Activated naive CD4-positive, alpha-beta T cell treated with anti-CD3 and anti-CD28 coated beads, Interleukin-2, amount 10 ng/mL, durations not matched to agents 7 days and 5 days (primary cell): ENCODE measurements around the gene ETV3L.

Experiments
- CTCF ChIA-PET: fragments of 350-600 bp; sonication (Branson Sonifier 250); formaldehyde crosslinking; loops from one replicate; lab custom pipeline; 2021; ENCODE audit warnings: antibody characterized with exemption; lab: Charles Lee
- DNase-seq: peaks from one replicate; pipeline ENCODE4 v3.0.0-alpha.2; 2020
- H3K27ac Mint-ChIP-seq: one replicate; pipeline ENCODE4 v1.8.0; 2021; ENCODE audit warnings: mild to moderate bottlenecking, moderate library complexity, mixed read lengths
- H3K27me3 Mint-ChIP-seq: one replicate; pipeline ENCODE4 v1.8.0; 2021; ENCODE audit warnings: mild to moderate bottlenecking, mixed read lengths
- H3K36me3 Mint-ChIP-seq: one replicate; pipeline ENCODE4 v1.8.0; 2021; ENCODE audit warnings: mixed read lengths
- H3K4me1 Mint-ChIP-seq: one replicate; pipeline ENCODE4 v1.8.0; 2021; ENCODE audit warnings: mixed read lengths
- H3K4me3 Mint-ChIP-seq: one replicate; pipeline ENCODE4 v1.8.0; 2021; ENCODE audit warnings: mild to moderate bottlenecking, moderate library complexity, mixed read lengths
- H3K9me3 Mint-ChIP-seq: one replicate; pipeline ENCODE4 v1.8.0; 2021; ENCODE audit warnings: mixed read lengths

ETV3L gene

GRCh38 chr1:157116737-157117103 is 17.1 kb upstream of the ETV3L start:
- Mint-ChIP-seq H3K36me3 (peaks cover 6% of the 10 kb centered on the region), H3K4me3 (no peak overlapping the region), H3K27me3 (peaks cover 38% of the 10 kb centered on the region), H3K9me3 (no peaks in the 10 kb centered on the region), H3K4me1 (peaks cover 16% of the 10 kb centered on the region), H3K27ac (no peak overlapping the region)
- no peak for DNase-seq
- CTCF ChIA-PET, result no interaction called here

- CTCF ChIA-PET, result no interaction called here
- DNase-seq, result no peak
- Mint-ChIP-seq H3K36me3 (peaks cover 4% of the 10 kb centered on the region), H3K4me1 (peaks cover 16% of the 10 kb centered on the region), H3K27ac (no peak overlapping the region), H3K27me3 (peaks cover 44% of the 10 kb centered on the region), H3K4me3 (no peak overlapping the region), H3K9me3 (no peaks in the 10 kb centered on the region)
These were observed 16.5 kb upstream of the ETV3L start for GRCh38 chr1:157115851-157116736.

- peaks cover 4% of the 10 kb centered on the region for H3K36me3 Mint-ChIP-seq
- peaks cover 51% of the 10 kb centered on the region for H3K27me3 Mint-ChIP-seq
- no peak overlapping the region for H3K27ac Mint-ChIP-seq
- peaks cover 16% of the 10 kb centered on the region for H3K4me1 Mint-ChIP-seq
- DNase-seq, result no peak
- no peak overlapping the region for H3K4me3 Mint-ChIP-seq
- no peaks in the 10 kb centered on the region for H3K9me3 Mint-ChIP-seq
- CTCF ChIA-PET, result interaction anchor here (0.7 to 1.2 kb wide), 2 partner anchors 10 to 19 kb away, joined by 3 read pairs; no protein-coding TSS in a partner anchor
These were observed 15.8 kb upstream of the ETV3L start for GRCh38 chr1:157115429-157115838.

GRCh38 chr1:157114183-157115121 is 14.8 kb upstream of the ETV3L start:
- Mint-ChIP-seq H3K4me1 (peaks cover 16% of the 10 kb centered on the region), H3K27me3 (peaks cover 59% of the 10 kb centered on the region), H3K4me3 (no peak overlapping the region), H3K36me3 (no peaks in the 10 kb centered on the region), H3K27ac (no peak overlapping the region), H3K9me3 (no peaks in the 10 kb centered on the region)
- DNase-seq, result no peak
- CTCF ChIA-PET, result interaction anchor here (0.7 to 1.4 kb wide), 3 partner anchors 9 to 25 kb away, joined by 3 to 4 read pairs (median 3); no protein-coding TSS in a partner anchor

- Mint-ChIP-seq H3K4me3 (no peak overlapping the region), H3K36me3 (no peaks in the 10 kb centered on the region), H3K27ac (no peak overlapping the region), H3K4me1 (peaks cover 16% of the 10 kb centered on the region), H3K9me3 (no peaks in the 10 kb centered on the region), H3K27me3 (peaks cover 67% of the 10 kb centered on the region)
- no peak for DNase-seq
- CTCF ChIA-PET, result interaction anchor here (1.4 kb wide), 1 partner anchor 24 kb away, joined by 4 read pairs; no protein-coding TSS in a partner anchor
These were observed 14.0 kb upstream of the ETV3L start for GRCh38 chr1:157113631-157114030.

- H3K9me3 Mint-ChIP-seq, result no peaks in the 10 kb centered on the region
- DNase-seq, result no peak
- no peak overlapping the region for H3K27ac Mint-ChIP-seq
- H3K4me3 Mint-ChIP-seq, result no peak overlapping the region
- H3K27me3 Mint-ChIP-seq, result peaks cover 72% of the 10 kb centered on the region
- CTCF ChIA-PET, result no interaction called here
- no peaks in the 10 kb centered on the region for H3K36me3 Mint-ChIP-seq
- H3K4me1 Mint-ChIP-seq, result peaks cover 16% of the 10 kb centered on the region
These were observed 13.5 kb upstream of the ETV3L start for GRCh38 chr1:157113106-157113505.

- Mint-ChIP-seq H3K27me3 (peaks cover 80% of the 10 kb centered on the region), H3K36me3 (no peaks in the 10 kb centered on the region), H3K4me3 (no peak overlapping the region), H3K4me1 (peaks cover 9% of the 10 kb centered on the region), H3K27ac (no peak overlapping the region), H3K9me3 (no peaks in the 10 kb centered on the region)
- DNase-seq, result no peak
- CTCF ChIA-PET, result no interaction called here
These were observed 12.7 kb upstream of the ETV3L start for GRCh38 chr1:157112186-157112867.

- Mint-ChIP-seq H3K36me3 (no peaks in the 10 kb centered on the region), H3K27ac (no peak overlapping the region), H3K9me3 (no peaks in the 10 kb centered on the region), H3K4me3 (no peak overlapping the region), H3K4me1 (peaks cover 5% of the 10 kb centered on the region), H3K27me3 (peaks cover 87% of the 10 kb centered on the region)
- DNase-seq, result no peak
- CTCF ChIA-PET, result interaction anchor here (1.5 to 1.8 kb wide), 2 partner anchors 20 to 22 kb away, joined by 4 to 10 read pairs; no protein-coding TSS in a partner anchor
These were observed 12.0 kb upstream of the ETV3L start for GRCh38 chr1:157111396-157112165.

GRCh38 chr1:157110686-157111085 is 11.1 kb upstream of the ETV3L start:
- H3K27ac Mint-ChIP-seq, result no peak overlapping the region

GRCh38 chr1:157110003-157110402 is 10.4 kb upstream of the ETV3L start:
- no peak overlapping the region for H3K4me3 Mint-ChIP-seq
- H3K36me3 Mint-ChIP-seq, result no peaks in the 10 kb centered on the region
- H3K27me3 Mint-ChIP-seq, result peaks cover 98% of the 10 kb centered on the region
- H3K9me3 Mint-ChIP-seq, result no peaks in the 10 kb centered on the region
- H3K4me1 Mint-ChIP-seq, result peaks cover 6% of the 10 kb centered on the region
- DNase-seq, result no peak
- CTCF ChIA-PET, result interaction anchor here (1.2 to 1.8 kb wide), 4 partner anchors 17 to 46 kb away, joined by 4 to 10 read pairs (median 4); no protein-coding TSS in a partner anchor
- H3K27ac Mint-ChIP-seq, result no peak overlapping the region

More at GRCh38 chr1:157110686-157111085, 11.1 kb upstream of the ETV3L start:
- H3K4me3 Mint-ChIP-seq, result no peak overlapping the region
- peaks cover 95% of the 10 kb centered on the region for H3K27me3 Mint-ChIP-seq
- H3K9me3 Mint-ChIP-seq, result no peaks in the 10 kb centered on the region
- CTCF ChIA-PET, result interaction anchor here (1.2 to 1.8 kb wide), 3 partner anchors 16 to 21 kb away, joined by 4 to 10 read pairs (median 4); no protein-coding TSS in a partner anchor
- peaks cover 6% of the 10 kb centered on the region for H3K4me1 Mint-ChIP-seq
- H3K36me3 Mint-ChIP-seq, result no peaks in the 10 kb centered on the region
- no peak for DNase-seq

- no peaks in the 10 kb centered on the region for H3K9me3 Mint-ChIP-seq
- H3K27ac Mint-ChIP-seq, result no peak overlapping the region
- H3K4me3 Mint-ChIP-seq, result no peak overlapping the region
- no peak for DNase-seq
- peaks cover 6% of the 10 kb centered on the region for H3K4me1 Mint-ChIP-seq
- H3K27me3 Mint-ChIP-seq, result peaks cover 95% of the 10 kb centered on the region
- no peaks in the 10 kb centered on the region for H3K36me3 Mint-ChIP-seq
- CTCF ChIA-PET, result no interaction called here
These were observed 8.8 kb upstream of the ETV3L start for GRCh38 chr1:157108448-157108847.

- Mint-ChIP-seq H3K4me1 (peaks cover 6% of the 10 kb centered on the region), H3K9me3 (no peaks in the 10 kb centered on the region), H3K36me3 (no peaks in the 10 kb centered on the region), H3K27me3 (peaks cover 95% of the 10 kb centered on the region), H3K27ac (peak overlapping the region; percentile 26), H3K4me3 (no peak overlapping the region)
- no peak for DNase-seq
- CTCF ChIA-PET, result interaction anchor here (0.7 kb wide), 1 partner anchor 18 kb away, joined by 3 read pairs; no protein-coding TSS in a partner anchor
These were observed 8.1 kb upstream of the ETV3L start for GRCh38 chr1:157107702-157108101.

GRCh38 chr1:157106813-157107189 is 7.2 kb upstream of the ETV3L start:
- Mint-ChIP-seq H3K9me3 (no peaks in the 10 kb centered on the region), H3K27ac (no peak overlapping the region), H3K4me3 (no peak overlapping the region), H3K36me3 (no peaks in the 10 kb centered on the region), H3K4me1 (peaks cover 6% of the 10 kb centered on the region), H3K27me3 (peaks cover 94% of the 10 kb centered on the region)
- no peak for DNase-seq
- CTCF ChIA-PET, result interaction anchor here (0.7 to 0.8 kb wide), 2 partner anchors 17 to 32 kb away, joined by 4 read pairs; no protein-coding TSS in a partner anchor
